ENCODE measurements around the gene CBLC.

DNA sequence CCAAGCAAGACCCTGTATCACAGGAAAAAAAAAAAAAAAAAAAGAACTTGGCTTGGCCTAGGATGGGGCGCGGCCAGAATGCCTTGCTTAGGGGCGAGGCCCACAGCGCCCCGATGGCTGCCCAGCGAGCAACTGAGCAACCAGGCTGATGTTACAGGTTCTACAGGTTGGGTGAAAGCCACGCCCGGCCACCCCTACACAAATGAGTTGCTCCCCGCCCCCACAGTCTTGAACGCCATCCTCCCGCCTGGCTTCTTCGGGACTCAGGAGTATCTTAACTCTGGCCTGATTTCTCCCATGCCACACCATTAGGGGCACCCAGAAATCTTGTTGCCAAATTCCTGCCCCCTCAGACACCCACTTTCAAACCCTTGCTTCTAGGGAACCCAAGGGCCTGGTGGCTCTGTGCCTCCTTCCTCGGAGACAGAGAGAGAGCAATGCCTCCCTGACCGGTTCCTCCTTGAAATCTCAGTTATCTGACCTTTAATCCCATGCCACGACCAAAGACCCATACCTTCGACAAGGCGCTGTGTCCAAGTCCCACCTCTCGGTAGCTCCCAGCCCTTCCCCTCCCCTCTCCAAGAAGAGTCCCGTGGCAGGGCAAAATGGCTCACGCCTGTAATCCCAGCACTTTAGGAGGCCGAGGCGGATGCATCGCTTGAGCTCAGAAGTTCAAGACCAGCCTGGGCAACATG lies 1.1 kb upstream of the CBLC start:
- TF ChIP-seq, protein P1, sequence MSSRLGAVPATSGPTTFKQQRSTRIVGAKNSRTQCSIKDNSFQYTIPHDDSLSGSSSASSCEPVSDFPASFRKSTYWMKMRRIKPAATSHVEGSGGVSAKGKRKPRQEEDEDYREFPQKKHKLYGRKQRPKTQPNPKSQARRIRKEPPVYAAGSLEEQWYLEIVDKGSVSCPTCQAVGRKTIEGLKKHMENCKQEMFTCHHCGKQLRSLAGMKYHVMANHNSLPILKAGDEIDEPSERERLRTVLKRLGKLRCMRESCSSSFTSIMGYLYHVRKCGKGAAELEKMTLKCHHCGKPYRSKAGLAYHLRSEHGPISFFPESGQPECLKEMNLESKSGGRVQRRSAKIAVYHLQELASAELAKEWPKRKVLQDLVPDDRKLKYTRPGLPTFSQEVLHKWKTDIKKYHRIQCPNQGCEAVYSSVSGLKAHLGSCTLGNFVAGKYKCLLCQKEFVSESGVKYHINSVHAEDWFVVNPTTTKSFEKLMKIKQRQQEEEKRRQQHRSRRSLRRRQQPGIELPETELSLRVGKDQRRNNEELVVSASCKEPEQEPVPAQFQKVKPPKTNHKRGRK (CRISPR knock-in tag; IDR thresholded peaks at IDR 0.05; ENCODE audit: borderline replicate concordance), result no peak
- no peak for TF ChIP-seq GTF2I (CRISPR knock-in tag; conservative IDR thresholded peaks at IDR 0.05)
- TF ChIP-seq, protein P2, sequence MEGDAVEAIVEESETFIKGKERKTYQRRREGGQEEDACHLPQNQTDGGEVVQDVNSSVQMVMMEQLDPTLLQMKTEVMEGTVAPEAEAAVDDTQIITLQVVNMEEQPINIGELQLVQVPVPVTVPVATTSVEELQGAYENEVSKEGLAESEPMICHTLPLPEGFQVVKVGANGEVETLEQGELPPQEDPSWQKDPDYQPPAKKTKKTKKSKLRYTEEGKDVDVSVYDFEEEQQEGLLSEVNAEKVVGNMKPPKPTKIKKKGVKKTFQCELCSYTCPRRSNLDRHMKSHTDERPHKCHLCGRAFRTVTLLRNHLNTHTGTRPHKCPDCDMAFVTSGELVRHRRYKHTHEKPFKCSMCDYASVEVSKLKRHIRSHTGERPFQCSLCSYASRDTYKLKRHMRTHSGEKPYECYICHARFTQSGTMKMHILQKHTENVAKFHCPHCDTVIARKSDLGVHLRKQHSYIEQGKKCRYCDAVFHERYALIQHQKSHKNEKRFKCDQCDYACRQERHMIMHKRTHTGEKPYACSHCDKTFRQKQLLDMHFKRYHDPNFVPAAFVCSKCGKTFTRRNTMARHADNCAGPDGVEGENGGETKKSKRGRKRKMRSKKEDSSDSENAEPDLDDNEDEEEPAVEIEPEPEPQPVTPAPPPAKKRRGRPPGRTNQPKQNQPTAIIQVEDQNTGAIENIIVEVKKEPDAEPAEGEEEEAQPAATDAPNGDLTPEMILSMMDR (IDR thresholded peaks at IDR 0.05), result no peak
- TF ChIP-seq ZNF138 (CRISPR knock-in tag; conservative IDR thresholded peaks at IDR 0.05), result no peak
- TF ChIP-seq CREB1 (CRISPR knock-in tag; IDR thresholded peaks at IDR 0.05), result no peak
